NCI-H187 (cell line): ENCODE results near the gene ARHGAP9.
"Not testable (repeated sequence)": the region's sequence is repeated elsewhere in the genome, so short reads cannot be mapped to it uniquely, and the experiment has no call there.

ENCODE experiments used
- DNase-seq, 2 experiments: peaks; one replicate each; lab custom pipeline; 2025; lab: John Stamatoyannopoulos, UW

ARHGAP9 gene

DNA sequence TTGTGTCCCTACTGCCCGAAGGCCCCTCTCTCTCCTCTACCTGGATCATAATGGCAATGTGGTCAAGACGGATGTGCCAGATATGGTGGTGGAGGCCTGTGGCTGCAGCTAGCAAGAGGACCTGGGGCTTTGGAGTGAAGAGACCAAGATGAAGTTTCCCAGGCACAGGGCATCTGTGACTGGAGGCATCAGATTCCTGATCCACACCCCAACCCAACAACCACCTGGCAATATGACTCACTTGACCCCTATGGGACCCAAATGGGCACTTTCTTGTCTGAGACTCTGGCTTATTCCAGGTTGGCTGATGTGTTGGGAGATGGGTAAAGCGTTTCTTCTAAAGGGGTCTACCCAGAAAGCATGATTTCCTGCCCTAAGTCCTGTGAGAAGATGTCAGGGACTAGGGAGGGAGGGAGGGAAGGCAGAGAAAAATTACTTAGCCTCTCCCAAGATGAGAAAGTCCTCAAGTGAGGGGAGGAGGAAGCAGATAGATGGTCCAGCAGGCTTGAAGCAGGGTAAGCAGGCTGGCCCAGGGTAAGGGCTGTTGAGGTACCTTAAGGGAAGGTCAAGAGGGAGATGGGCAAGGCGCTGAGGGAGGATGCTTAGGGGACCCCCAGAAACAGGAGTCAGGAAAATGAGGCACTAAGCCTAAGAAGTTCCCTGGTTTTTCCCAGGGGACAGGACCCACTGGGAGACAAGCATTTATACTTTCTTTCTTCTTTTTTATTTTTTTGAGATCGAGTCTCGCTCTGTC, 22.8 kb downstream of the ARHGAP9 start:
- no peak for DNase-seq

DNA sequence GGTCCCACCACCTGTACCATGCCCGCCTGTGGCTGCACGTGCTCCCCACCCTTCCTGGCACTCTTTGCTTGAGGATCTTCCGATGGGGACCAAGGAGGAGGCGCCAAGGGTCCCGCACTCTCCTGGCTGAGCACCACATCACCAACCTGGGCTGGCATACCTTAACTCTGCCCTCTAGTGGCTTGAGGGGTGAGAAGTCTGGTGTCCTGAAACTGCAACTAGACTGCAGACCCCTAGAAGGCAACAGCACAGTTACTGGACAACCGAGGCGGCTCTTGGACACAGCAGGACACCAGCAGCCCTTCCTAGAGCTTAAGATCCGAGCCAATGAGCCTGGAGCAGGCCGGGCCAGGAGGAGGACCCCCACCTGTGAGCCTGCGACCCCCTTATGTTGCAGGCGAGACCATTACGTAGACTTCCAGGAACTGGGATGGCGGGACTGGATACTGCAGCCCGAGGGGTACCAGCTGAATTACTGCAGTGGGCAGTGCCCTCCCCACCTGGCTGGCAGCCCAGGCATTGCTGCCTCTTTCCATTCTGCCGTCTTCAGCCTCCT, 23.4 kb downstream of the ARHGAP9 start:
- peak in 1 of 2 experiments; percentile 49 for DNase-seq

DNA sequence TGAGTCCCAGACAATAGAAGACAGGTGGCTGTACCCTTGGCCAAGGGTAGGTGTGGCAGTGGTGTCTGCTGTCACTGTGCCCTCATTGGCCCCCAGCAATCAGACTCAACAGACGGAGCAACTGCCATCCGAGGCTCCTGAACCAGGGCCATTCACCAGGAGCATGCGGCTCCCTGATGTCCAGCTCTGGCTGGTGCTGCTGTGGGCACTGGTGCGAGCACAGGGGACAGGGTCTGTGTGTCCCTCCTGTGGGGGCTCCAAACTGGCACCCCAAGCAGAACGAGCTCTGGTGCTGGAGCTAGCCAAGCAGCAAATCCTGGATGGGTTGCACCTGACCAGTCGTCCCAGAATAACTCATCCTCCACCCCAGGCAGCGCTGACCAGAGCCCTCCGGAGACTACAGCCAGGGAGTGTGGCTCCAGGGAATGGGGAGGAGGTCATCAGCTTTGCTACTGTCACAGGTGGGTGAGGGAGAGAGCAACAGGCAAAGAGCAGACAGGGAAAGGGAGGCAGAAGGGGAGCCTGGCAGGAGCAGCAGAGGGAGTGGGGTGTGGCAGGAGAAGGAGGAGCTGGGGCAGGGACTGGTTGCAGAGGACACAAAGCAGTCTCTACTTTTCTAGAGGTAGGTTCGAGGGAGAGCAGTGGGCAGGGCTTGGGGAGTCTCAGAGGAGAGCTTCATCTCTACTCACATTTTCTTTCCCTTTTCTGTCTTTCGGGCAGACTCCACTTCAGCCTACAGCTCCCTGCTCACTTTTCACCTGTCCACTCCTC, 24.1 kb downstream of the ARHGAP9 start:
- DNase-seq, result peak in 1 of 2 experiments; percentile 13

DNA sequence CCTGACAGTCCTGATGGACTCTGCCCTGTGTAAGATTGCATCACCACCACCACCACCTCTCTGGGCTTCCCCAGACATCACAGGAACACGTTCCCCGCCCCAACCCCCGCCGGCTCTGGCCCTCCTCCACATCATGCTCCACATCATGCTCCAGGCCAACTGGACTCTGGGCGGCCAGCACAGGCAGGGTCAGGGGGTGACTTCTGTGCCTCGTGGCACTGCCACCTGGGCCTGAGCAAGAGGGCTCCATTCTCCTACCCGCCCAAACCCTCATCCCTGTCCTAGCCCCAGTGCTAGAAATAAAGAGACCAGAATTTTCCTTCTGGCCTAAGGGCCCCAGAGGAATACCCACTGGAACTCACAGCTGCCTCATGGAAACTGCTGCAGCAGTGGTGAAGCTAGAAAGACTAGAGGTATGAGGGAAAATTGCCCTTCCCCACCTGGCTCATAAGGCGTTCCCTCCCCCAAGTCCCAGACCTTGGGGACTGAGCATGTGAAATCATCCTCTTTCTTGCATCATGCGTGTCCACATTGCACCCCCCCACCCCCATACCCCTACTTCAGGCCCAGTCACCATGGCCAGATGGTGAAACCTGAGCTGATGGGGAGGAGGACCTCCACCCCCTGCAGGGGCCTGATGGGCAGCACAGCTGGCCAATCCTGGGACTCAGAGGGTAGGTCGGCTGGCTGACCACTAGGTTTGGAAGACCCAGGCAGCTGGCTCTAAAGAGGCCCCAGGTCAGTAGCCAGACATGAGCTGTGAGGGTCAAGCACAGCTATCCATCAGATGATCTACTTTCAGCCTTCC, 24.9 kb downstream of the ARHGAP9 start, which contains the start of gene INHBE:
Gene INHBE, plus strand, starts transcription at position 742 of the 808 bp plus-strand sequence. CDS start 230 bp downstream, outside the sequence.
- DNase-seq, result peak; percentile 70 to 72

DNA sequence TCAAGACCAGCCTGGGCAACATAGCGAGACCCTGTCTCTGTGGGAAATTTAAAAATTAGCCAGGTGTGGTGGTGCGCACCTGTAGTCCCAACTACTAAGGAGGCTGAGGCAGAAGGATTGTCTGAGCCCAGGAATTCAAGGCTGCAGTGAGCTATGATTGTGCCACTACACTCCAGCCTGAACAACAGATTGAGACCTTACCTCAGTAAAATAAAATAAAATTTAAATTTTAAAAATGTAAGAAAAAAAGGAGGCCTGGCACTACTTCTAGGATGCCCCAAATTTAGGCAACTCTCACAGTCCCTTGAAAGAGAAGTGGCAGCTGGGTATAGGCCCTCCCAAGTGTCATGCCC, 25.5 kb downstream of the ARHGAP9 start:
- no peak for DNase-seq

DNA sequence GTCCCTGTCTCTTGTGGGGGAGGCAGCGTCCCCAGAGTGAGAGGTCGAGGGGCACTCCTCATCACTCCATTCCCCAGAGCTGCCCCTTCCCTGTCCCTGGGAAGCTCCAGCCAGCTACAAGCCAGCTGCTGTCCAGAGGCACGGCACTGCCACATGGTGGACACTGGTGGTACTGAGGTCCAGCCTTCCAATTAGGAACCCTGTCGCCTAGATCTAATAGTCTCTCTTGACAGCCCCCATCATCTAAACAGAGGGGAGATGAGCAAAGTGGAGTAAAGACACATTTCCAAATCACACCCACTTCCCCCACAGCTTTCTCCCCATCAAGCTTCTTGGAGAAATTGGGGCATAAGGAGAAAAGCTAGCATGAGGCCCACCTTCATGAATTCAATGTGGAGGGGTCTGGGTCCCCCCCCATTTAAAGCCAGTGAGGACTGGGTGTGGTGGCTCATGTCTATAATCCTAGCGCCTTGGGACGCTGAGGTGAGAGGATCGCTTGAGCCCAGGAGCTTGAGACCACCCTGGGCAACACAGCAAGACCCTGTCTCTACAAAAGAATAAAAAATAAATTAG, 26.6 kb downstream of the ARHGAP9 start:
- DNase-seq, result peak; percentile 20 to 45

DNA sequence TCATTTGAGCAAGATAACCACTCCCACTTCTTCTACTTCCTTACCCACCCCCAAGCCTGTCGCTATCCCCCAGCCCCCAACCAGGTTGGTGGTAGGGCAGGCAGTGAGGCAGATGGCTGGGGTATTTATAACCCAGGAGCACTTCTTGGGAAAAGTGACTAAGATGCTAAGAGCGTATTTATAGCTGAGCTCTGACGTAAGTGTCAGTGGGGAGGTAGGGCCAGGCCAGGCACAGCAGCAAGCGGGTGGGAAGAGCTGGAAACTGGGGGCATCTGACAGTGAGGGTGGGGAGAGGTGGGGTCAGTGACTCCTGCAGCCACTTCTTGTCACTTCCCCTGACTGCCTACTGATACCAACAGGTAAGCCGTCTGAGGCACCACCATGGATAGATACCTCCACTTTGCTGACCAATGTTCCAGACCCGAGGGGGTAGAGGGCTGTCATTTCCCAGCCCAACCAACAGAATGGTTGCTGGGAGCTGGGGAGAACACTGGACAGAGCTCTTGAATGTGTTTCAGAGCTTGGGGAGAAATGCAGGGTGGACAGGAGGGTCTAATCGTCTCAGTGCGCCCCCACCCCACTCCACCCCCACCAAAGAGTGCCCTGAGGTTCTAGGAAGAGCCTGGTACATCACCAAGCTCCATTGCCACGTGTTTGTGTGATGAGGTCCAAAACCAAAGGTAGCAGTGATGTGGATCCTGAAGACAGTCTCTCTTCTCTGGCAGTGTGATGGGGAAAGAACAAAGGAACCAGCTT, 27.3 kb downstream of the ARHGAP9 start:
- no peak for DNase-seq

DNA sequence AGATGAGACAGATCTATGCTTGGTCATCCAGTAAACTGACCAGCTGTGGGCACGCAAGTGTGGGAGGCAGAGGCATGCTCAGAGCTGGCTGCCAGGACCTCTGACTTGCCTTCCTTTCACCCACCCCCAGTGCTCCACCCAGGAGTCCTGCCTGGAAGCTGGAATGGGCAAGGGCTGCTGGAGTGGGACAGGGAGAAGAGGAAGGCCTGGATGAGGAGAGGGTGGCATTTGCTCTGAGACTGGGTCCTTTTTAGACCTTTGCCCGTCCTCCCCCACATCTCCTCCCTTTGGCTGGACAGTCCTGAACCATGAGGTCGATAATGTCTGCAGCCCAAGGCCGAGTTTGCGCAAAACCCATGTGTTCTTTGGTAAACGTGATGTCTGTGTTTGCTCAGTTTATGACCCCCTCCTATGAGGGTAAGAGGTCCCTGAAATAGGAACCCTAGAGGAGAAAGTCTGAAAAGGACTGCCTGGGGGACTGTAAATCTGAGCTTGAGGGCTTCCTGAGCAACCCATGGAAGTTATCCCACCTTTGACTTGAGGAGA, 28.4 kb downstream of the ARHGAP9 start:
- DNase-seq, result no peak

DNA sequence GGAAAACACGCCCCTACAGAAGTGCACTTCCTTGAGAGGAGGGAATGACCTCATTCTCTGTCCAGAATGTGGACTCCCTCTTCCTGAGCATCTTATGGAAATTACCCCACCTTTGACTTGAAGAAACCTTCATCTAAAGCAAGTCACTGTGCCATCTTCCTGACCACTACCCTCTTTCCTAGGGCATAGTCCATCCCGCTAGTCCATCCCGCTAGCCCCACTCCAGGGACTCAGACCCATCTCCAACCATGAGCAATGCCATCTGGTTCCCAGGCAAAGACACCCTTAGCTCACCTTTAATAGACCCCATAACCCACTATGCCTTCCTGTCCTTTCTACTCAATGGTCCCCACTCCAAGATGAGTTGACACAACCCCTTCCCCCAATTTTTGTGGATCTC, 29.6 kb downstream of the ARHGAP9 start:
- DNase-seq, result no peak

DNA sequence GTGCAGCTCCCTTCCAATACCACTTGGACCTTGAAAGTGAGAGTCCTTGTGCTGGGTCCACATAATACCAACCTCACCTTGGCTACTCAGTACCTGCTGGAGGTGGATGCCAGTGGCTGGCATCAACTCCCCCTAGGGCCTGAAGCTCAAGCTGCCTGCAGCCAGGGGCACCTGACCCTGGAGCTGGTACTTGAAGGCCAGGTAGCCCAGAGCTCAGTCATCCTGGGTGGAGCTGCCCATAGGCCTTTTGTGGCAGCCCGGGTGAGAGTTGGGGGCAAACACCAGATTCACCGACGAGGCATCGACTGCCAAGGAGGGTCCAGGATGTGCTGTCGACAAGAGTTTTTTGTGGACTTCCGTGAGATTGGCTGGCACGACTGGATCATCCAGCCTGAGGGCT, 30.3 kb downstream of the ARHGAP9 start:
- DNase-seq, result no peak

DNA sequence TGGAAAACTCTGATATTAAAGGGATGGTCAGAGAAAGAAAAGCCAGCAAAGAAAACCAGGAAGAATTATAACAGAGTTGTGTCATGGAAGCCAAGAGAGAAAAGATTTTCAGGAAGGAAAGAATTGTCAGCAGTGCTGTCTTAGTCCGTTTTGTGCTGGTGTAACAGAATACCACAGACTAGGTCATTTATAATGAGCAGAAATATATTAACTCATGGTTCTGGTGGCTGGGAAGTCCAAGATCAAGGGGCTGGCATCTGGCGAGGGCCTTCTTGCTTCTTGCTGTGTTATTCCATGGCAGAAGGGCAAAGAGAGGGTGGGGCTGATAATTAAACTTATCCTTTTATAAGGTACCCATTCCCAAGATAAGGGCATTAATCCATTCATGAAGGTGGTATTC, 31.0 kb downstream of the ARHGAP9 start:
- DNase-seq, result no peak

DNA sequence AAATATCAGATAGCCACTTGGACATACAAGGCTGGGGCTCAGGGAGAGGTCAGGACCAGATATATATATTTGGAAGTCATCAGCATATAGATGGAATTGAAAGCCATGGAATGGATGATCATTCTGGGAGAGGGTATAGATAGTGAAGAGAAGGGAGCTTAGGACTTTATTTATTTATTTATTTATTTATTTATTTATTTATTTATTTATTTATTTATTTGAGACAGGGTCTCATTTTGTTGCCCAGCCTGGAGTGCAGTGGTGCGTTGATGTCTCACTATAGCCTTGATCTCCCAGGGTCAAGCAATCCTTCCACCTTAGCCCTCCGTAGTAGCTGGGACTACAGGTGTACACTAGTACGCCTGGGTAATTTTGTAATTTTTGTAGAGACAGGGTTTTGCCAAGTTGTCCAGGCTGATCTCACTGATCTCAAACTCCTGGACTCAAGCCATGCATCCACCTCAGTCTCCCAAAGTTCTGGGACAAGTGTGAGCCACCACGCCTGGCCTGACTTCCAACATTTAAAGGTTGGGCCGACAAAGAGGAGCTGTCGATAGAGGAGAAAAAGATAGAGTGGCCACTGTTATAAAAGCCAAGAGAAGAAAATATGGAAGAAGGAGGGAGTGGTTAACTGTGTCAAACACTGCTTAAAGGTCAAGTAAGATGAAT, 33.2 kb downstream of the ARHGAP9 start:
- no peak for DNase-seq

DNA sequence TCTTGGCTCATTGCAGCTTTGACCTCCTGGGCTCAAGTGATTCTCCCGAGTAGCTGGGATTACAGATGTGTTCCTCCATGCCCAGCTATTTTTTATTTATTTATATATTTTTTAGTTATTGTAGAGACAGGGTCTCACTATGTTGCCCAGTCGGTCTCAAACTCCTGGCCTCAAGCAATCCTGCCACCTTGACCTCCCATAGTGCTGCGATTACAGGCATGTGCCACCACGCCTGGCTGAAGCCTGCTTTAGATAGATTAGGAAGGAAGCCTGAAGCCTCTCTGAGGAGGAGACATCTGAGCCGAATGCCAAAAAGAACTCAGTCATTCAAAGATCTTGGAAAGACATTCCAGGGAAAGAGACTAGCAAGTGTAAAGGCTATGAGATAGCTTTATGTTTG, 34.9 kb downstream of the ARHGAP9 start:
- DNase-seq, result no peak

DNA sequence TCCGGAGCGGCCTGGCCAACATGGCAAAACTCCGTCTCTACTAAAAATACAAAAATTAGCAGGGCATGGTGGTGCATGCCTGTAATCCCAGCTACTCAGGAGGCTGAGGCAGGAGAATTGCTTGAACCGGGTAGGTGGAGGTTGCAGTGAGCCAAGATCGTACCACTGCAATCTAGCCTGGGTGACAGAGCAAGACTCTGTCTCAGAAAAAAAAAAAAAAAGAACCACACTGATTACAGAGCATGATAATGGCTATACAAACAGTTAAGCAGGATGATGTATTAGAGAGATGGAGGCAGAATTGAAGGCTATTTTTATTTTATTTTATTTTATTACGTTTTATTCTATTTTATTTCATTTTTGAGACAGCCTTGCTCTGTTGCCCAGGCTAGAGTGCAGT, 35.3 kb downstream of the ARHGAP9 start:
- not testable (repeated sequence) for DNase-seq

DNA sequence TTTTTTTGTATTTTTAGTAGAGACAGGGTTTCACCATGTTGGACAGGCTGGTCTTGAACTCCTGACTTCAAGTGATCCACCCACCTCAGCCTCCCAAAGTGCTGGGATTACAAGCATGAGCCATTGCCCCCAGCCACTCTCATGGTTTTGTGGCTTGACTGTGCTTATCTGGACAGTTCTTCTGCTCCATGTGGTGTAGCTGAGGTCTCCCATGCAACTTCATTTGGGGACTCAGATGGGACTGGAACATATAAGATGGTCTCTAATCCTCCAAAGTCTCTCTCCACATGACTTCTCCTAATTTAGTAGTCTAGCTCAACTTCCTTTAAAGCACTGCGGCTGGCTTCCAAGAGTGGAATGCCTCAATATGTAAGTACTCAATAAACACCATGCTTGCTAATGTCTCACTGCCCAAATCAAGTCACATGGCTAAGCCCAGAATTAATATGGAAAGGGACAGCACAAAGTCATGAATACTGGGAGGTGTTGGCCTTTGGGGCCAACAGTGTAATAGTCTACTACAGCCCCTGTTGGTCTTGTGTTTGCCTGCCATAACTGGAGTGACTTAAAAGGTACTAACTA, 37.7 kb downstream of the ARHGAP9 start:
- no peak for DNase-seq

DNA sequence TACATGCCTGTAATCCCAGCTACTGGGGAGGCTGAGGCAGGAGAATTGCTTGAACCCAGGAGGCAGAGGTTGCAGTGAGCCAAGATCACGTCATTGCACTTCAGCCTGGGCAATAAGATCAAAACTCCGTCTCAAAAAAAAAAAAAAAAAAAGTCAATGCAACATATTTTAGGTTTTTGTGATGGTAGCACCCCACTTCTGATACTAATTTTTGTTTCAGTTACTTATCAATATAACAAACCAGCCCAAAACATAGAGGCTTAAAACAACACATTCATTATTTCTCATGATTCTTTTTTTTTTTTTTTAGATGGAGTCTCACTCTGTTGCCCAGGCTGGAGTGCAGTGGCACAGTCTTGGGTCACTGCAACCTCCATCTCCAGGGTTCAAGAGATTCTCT, 38.3 kb downstream of the ARHGAP9 start:
- not testable (repeated sequence) for DNase-seq

DNA sequence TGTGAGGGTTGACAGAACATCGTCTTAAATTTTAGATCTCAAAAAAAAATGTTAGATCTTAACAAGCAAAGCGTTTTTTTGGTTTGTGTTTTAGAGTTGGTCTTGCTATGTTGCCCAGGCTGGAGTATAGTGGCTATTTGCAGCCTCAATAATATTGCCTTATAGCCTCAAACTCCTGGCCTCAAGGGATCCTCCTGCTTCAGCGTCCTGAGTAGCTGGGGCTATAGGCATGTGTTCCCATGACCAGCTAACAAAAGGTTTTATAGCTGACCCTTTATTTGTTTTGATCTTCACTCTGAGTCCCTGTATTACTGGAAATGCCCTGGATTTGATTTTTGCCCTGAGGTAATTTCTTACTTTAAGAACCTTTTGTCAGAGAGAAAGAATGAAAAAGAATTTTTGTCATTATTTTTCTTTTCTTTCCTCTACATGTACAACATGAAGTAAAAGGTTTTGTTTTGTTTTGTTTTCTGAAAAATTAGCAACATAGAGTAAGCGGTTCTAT, 39.9 kb downstream of the ARHGAP9 start:
- DNase-seq, result no peak

DNA sequence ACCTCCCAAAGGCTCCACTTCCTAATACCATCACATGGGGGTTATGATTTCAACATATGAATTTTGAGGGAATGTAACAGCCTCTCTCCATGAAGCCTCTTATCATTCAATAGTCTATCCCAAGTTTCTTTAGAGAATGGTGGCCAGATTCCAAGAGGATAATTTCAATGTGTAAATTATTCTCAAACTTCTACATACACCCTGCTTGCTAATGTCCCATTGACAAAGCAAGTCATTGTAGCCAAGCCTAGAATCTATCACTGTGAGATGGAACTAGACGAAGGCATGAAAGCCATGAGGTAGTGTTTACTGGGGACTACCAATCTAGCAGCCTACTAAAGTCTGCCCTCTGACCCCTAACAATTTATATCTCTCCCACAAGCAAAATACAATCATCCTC, 41.3 kb downstream of the ARHGAP9 start:
- DNase-seq, result no peak

DNA sequence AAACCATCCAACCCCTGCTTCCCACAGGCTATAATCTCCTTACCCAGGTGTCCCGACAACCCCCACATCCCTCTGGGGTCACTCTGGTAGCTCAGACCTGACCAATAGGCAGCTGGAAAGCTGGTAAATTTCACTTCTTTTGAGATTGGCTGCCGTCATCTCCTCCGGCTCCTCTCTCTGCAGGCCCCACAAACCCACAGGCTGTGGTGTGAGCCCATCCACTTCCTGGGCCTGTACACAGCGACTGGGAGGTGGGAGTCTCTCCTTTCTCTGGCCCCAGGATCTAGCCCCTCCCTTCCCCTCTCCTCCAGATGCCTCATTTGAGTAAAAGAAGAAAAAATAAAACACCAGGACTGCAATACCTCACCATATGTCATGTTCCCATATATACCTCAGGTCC, 44.4 kb downstream of the ARHGAP9 start:
- no peak for DNase-seq
